ENCODE measurements around the gene GPR146.

Gene GPR146

GRCh38 chr7:1010226-1010625, 34.1 kb upstream of the GPR146 start:
- Histone ChIP-seq H3K27ac (no peak overlapping the region), H3K4me3 (no peak overlapping the region)

- Histone ChIP-seq H3K4me3 (no peak overlapping the region), H3K27ac (no peak overlapping the region)
Measured at GRCh38 chr7:1011297-1012003, 32.9 kb upstream of the GPR146 start.

- Histone ChIP-seq H3K4me3 (no peak overlapping the region), H3K27ac (no peak overlapping the region)
Measured at GRCh38 chr7:1012004-1012715, 32.2 kb upstream of the GPR146 start.

- no peak overlapping the region for H3K4me3 ChIP-seq
- no peak overlapping the region for H3K27ac ChIP-seq
Measured at GRCh38 chr7:1012716-1013095, 31.6 kb upstream of the GPR146 start.

- H3K27ac ChIP-seq, result no peak overlapping the region
- H3K4me3 ChIP-seq, result no peak overlapping the region
Measured at GRCh38 chr7:1013581-1013980, 30.8 kb upstream of the GPR146 start.

GRCh38 chr7:1014681-1015080, 29.7 kb upstream of the GPR146 start:
- H3K27ac ChIP-seq, result no peak overlapping the region

GRCh38 chr7:1015196-1016121, 28.9 kb upstream of the GPR146 start:
- H3K27ac ChIP-seq, result no peak overlapping the region
- H3K4me3 ChIP-seq, result no peak overlapping the region

More at GRCh38 chr7:1014681-1015080, 29.7 kb upstream of the GPR146 start:
- no peak overlapping the region for H3K4me3 ChIP-seq

- H3K27ac ChIP-seq, result no peak overlapping the region
Measured at GRCh38 chr7:1016577-1017531, 27.5 kb upstream of the GPR146 start.

GRCh38 chr7:1017586-1018333, 26.6 kb upstream of the GPR146 start:
- no peak overlapping the region for H3K4me3 ChIP-seq
- no peak overlapping the region for H3K27ac ChIP-seq

More at GRCh38 chr7:1016577-1017531, 27.5 kb upstream of the GPR146 start:
- H3K4me3 ChIP-seq, result no peak overlapping the region

GRCh38 chr7:1018334-1018695, 26.0 kb upstream of the GPR146 start:
- Histone ChIP-seq H3K4me3 (no peak overlapping the region), H3K27ac (no peak overlapping the region)

GRCh38 chr7:1019255-1019785, 25.0 kb upstream of the GPR146 start:
- no peak overlapping the region for H3K4me3 ChIP-seq
- no peak overlapping the region for H3K27ac ChIP-seq

GRCh38 chr7:1019789-1020610, 24.3 kb upstream of the GPR146 start:
- H3K27ac ChIP-seq, result no peak overlapping the region
- no peak overlapping the region for H3K4me3 ChIP-seq

GRCh38 chr7:1020849-1021251, 23.5 kb upstream of the GPR146 start:
- Histone ChIP-seq H3K27ac (no peak overlapping the region), H3K4me3 (no peak overlapping the region)

GRCh38 chr7:1021366-1021765, 23.0 kb upstream of the GPR146 start:
- Histone ChIP-seq H3K27ac (no peak overlapping the region), H3K4me3 (no peak overlapping the region)

GRCh38 chr7:1021931-1022330, 22.4 kb upstream of the GPR146 start:
- Histone ChIP-seq H3K27ac (no peak overlapping the region), H3K4me3 (no peak overlapping the region)

- Histone ChIP-seq H3K4me3 (no peak overlapping the region), H3K27ac (no peak overlapping the region)
Measured at GRCh38 chr7:1022356-1022755, 22.0 kb upstream of the GPR146 start.

- H3K4me3 ChIP-seq, result no peak overlapping the region
- H3K27ac ChIP-seq, result no peak overlapping the region
Measured at GRCh38 chr7:1022801-1023465, 21.4 kb upstream of the GPR146 start.
